HCT116 (cell line): ENCODE results near the gene CTNNA2. TPM values are rescaled to one million over a fixed set of nuclear protein-coding genes. Genes with fewer than 3 reads are reported as not detected.

ENCODE experiments used
- ATAC-seq: fragments of 200-7000 bp; cut with Tn5 transposase; 2 replicates; pipeline ENCODE4 v1.9.1; 2020; ENCODE audit warnings: mild to moderate bottlenecking, moderate library complexity
- BruUV-seq: library from RNA; stranded (reverse); fragments of 400-500 nt; replicated peaks from 2 replicates; lab custom pipeline; 2021; lab: Mats Ljungman, UMichigan
- CTCF ChIA-PET: fragments of 300-600 bp; sonication (Branson Sonifier 250); formaldehyde crosslinking; loops from one replicate; lab custom pipeline; 2021; ENCODE audit warnings: antibody characterized with exemption; lab: Charles Lee
- POLR2A ChIA-PET: fragments of 300-600, 350-600 bp; sonication (Branson Sonifier 250); formaldehyde crosslinking; loops from one replicate; lab custom pipeline; 2021; ENCODE audit warnings: antibody characterized with exemption; lab: Charles Lee
- RAD21 ChIA-PET, 2 experiments: fragments of 300-600 bp; sonication (Branson Sonifier 250); formaldehyde crosslinking; loops; one replicate each; lab custom pipeline; 2023; ENCODE audit warnings: low total read pairs in 2 of 2; ENCODE audit not compliant: uncharacterized antibody in 2 of 2, unreplicated experiment in 2 of 2, low non-redundant PET in 1 of 2; lab: Charles Lee
- DNase-seq: peaks from one replicate; pipeline ENCODE4 v3.0.0-alpha.2; 2010; ENCODE audit warnings: low read depth, low spot score
- H2AFZ ChIP-seq: fragments of 200-600 bp; shearing (Covaris generic), sonication (generic); 2 replicates; pipeline ENCODE4 v1.6.1; 2017; ENCODE audit warnings: low read depth, mixed run types, mixed read lengths, antibody characterized with exemption, low read length; ENCODE audit not compliant: poor library complexity, severe bottlenecking
- H3K27ac ChIP-seq: 2 replicates; pipeline ENCODE4 v1.5.1; 2012; ENCODE audit warnings: low read depth, low read length
- H3K27me3 ChIP-seq: fragments of 200-600 bp; sonication (generic); 2 replicates; pipeline ENCODE4 v1.6.1; 2016; ENCODE audit warnings: mixed run types, low read length, mixed read lengths; ENCODE audit not compliant: insufficient read depth
- H3K36me3 ChIP-seq, 2 experiments: fragments of 200-500 bp in 1 of 2; fragments of 200-600 bp in 1 of 2; sonication (Bioruptor generic) in 1 of 2; sonication (generic) in 1 of 2; 2 replicates each; pipeline versions ENCODE4 v1.5.1 to v1.6.1; 2014 to 2016; ENCODE audit warnings: low read length in 2 of 2, inconsistent platforms in 1 of 2, mixed read lengths in 1 of 2, mixed run types in 1 of 2; ENCODE audit not compliant: insufficient read depth in 2 of 2, control insufficient read depth in 1 of 2
- H3K4me1 ChIP-seq, 2 experiments: fragments of 200-600 bp in 1 of 2; sonication (generic) in 1 of 2; 2 replicates each; pipeline versions ENCODE4 v1.5.1 to v1.6.1; 2012 to 2017; ENCODE audit warnings: low read length in 2 of 2, inconsistent platforms in 1 of 2, mild to moderate bottlenecking in 1 of 2, mixed read lengths in 1 of 2, mixed run types in 1 of 2, moderate library complexity in 1 of 2; ENCODE audit not compliant: insufficient read depth in 2 of 2, control insufficient read depth in 1 of 2
- H3K4me2 ChIP-seq: fragments of 200-600 bp; sonication (generic); 2 replicates; pipeline ENCODE4 v1.6.1; 2017; ENCODE audit warnings: mixed run types, low read length, mixed read lengths
- H3K4me3 ChIP-seq, 2 experiments: fragments of 200-600 bp in 1 of 2; sonication (generic) in 1 of 2; replicated peaks in 1 of 2; 2 replicates each; pipeline ENCODE4 v1.5.1; 2011 to 2016; ENCODE audit warnings: low read length in 2 of 2, control low read depth in 1 of 2, low read depth in 1 of 2, mild to moderate bottlenecking in 1 of 2, mixed read lengths in 1 of 2, mixed run types in 1 of 2
- H3K79me2 ChIP-seq: fragments of 200-600 bp; sonication (generic); 2 replicates; pipeline ENCODE4 v1.6.1; 2017; ENCODE audit warnings: mild to moderate bottlenecking, mixed run types, low read length, moderate library complexity, mixed read lengths; ENCODE audit not compliant: insufficient read depth
- H3K9ac ChIP-seq: fragments of 200-600 bp; sonication (generic); 2 replicates; pipeline ENCODE4 v1.6.1; 2016; ENCODE audit warnings: low read length, mixed read lengths
- H3K9me2 ChIP-seq: fragments of 200-600 bp; sonication (generic), shearing (Covaris generic); 2 replicates; pipeline ENCODE4 v1.6.1; 2017; ENCODE audit warnings: mixed run types, mild to moderate bottlenecking, moderate library complexity; ENCODE audit not compliant: insufficient read depth
- H3K9me3 ChIP-seq, 2 experiments: fragments of 200-500 bp in 1 of 2; fragments of 200-600 bp in 1 of 2; sonication (Bioruptor generic) in 1 of 2; sonication (generic) in 1 of 2; 2 replicates each; pipeline ENCODE4 v1.6.1; 2014 to 2017; ENCODE audit warnings: low read length in 2 of 2, mixed read lengths in 2 of 2, inconsistent platforms in 1 of 2, low read depth in 1 of 2, mild to moderate bottlenecking in 1 of 2, mixed run types in 1 of 2, moderate library complexity in 1 of 2; ENCODE audit not compliant: control insufficient read depth in 1 of 2, insufficient read depth in 1 of 2
- H4K20me1 ChIP-seq: fragments of 200-600 bp; sonication (generic), shearing (Covaris generic); 2 replicates; pipeline ENCODE4 v1.6.1; 2017; ENCODE audit warnings: mixed run types, mild to moderate bottlenecking, moderate library complexity; ENCODE audit not compliant: insufficient read depth
- EGR1 ChIP-seq: IDR thresholded peaks from 2 replicates; pipeline ENCODE4 v1.6.1; 2012; ENCODE audit warnings: low read depth
- EZH2phosphoT487 ChIP-seq: fragments of 200-600 bp; IDR thresholded peaks from 2 replicates; pipeline ENCODE4 v1.6.1; 2018; ENCODE audit warnings: antibody characterized with exemption, borderline replicate concordance
- JUND ChIP-seq: IDR thresholded peaks from 2 replicates; pipeline ENCODE4 v1.6.1; 2012
- POLR2A ChIP-seq: IDR thresholded peaks from 2 replicates; pipeline ENCODE4 v1.7.0; 2011; ENCODE audit warnings: borderline replicate concordance; ENCODE audit not compliant: insufficient read depth, insufficient read length; ENCODE audit errors: extremely low read depth
- POLR2AphosphoS5 ChIP-seq: IDR thresholded peaks from 2 replicates; pipeline ENCODE4 v1.6.1; 2011; ENCODE audit warnings: mild to moderate bottlenecking, low read depth, low read length, moderate library complexity
- RAD21 ChIP-seq: IDR thresholded peaks from 2 replicates; pipeline ENCODE4 v1.6.1; 2012; ENCODE audit warnings: low read depth, mild to moderate bottlenecking
- SIN3A ChIP-seq: IDR thresholded peaks from 2 replicates; pipeline ENCODE4 v1.6.1; 2012; ENCODE audit warnings: low read depth
- ZFX ChIP-seq: fragments of 450-650 bp; IDR thresholded peaks from 2 replicates; pipeline ENCODE4 v1.6.1; 2017
- ZNF274 ChIP-seq: fragments of 200-500 bp; sonication (Bioruptor generic); IDR thresholded peaks from 2 replicates; pipeline ENCODE4 v1.6.1; 2014; ENCODE audit warnings: mild to moderate bottlenecking, low read depth, low read length, inconsistent platforms
- intact Hi-C: fragments of 100-400 bp; cut with micrococcal nuclease; formaldehyde crosslinking; loops from 2 replicates; pipeline ENCODE4 v1.10.0; 2022
- total RNA-seq: library from RNA; stranded (reverse); gene quantifications from one replicate; pipeline ENCODE4 v1.2.1, GENCODE V29; 2021; ENCODE audit not compliant: unreplicated experiment

CTNNA2 gene
- total RNA-seq, 1 experiment from 2014 or later, result not detected

DNA sequence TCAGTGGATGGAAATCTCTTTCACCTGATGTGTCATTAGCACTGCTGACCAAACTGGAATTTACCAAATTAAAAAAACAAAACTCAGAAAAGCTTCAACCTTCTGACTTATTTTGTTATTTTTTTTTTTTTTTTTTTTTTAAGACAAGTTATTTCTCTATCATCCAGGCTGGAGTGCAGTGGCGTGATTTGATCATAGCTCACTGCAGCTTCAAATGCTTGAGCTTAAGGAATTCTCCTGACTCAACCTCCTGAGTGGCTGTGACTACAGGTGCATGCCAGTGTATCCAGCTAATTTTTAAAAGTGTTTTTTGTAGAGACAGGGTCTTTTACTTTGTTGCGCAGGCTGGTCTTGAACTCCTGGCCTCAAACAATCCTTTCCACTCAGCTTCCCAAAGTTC lies 636.1 kb downstream of the CTNNA2 start:
- ChIA-PET CTCF (no interaction called here), POLR2A (no interaction called here), RAD21 (no interaction called here)
- DNase-seq (no peak), ATAC-seq (no peak)
- H4K20me1 ChIP-seq, result no peaks in the 10 kb centered on the region
- no peaks in the 10 kb centered on the region for H3K79me2 ChIP-seq
- H3K36me3 ChIP-seq, result no peaks in the 10 kb centered on the region
- H3K4me1 ChIP-seq, result no peaks in the 10 kb centered on the region
- H3K27ac ChIP-seq, result no peak overlapping the region
- no TSS peak for BruUV-seq
- TF ChIP-seq EGR1, result no peak
- TF ChIP-seq SIN3A, result no peak
- TF ChIP-seq EZH2phosphoT487, result no peak
- no peak for TF ChIP-seq POLR2AphosphoS5
- TF ChIP-seq ZNF274, result no peak
- TF ChIP-seq ZFX, result no peak
- peaks cover 11 to 14% of the 10 kb centered on the region in 2 experiments; a peak in 2 of 4 replicates for H3K9me3 ChIP-seq
- H3K4me3 ChIP-seq, result no peak overlapping the region
- no peak overlapping the region for H3K9ac ChIP-seq
- no peak overlapping the region for H2AFZ ChIP-seq
- no peak overlapping the region for H3K4me2 ChIP-seq
- intact Hi-C loops, result no loop called here
- H3K27me3 ChIP-seq, result no peaks in the 10 kb centered on the region
- no peaks in the 10 kb centered on the region for H3K9me2 ChIP-seq

DNA sequence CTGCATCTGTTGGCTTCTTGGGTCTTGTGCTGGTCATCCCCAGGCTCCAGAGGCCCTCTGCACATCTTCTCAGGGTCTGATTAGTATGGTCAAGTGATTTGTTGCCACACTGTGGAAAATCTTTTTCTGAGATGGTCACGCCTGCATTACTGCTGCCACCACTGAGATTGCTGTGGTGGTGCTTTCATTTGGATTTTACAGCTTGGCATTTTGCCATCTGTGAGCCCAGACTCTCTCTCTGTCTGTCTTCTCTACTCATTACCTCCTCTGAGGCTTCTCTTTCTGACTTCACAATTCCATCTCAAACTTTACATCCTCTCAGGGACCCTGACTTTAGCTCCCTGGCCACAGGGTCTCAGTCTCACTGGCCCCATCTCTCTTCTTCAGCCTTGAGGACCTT lies 637.1 kb downstream of the CTNNA2 start:
- intact Hi-C loops, result no loop called here
- POLR2A ChIA-PET, result no interaction called here
- no peak for TF ChIP-seq POLR2A
- no peak for TF ChIP-seq RAD21
- no peak for TF ChIP-seq JUND

More for the DNA sequence above, 637.1 kb downstream of the CTNNA2 start:
- H3K36me3 ChIP-seq, result no peaks in the 10 kb centered on the region
- no peak overlapping the region for H2AFZ ChIP-seq
- H4K20me1 ChIP-seq, result no peaks in the 10 kb centered on the region
- no peaks in the 10 kb centered on the region for H3K27me3 ChIP-seq
- H3K79me2 ChIP-seq, result no peaks in the 10 kb centered on the region
- H3K4me1 ChIP-seq, result no peaks in the 10 kb centered on the region
- no peak for DNase-seq
- H3K4me3 ChIP-seq, result no peak overlapping the region
- H3K9me2 ChIP-seq, result no peaks in the 10 kb centered on the region
- H3K9ac ChIP-seq, result no peak overlapping the region
- H3K27ac ChIP-seq, result no peak overlapping the region
- H3K9me3 ChIP-seq, result peaks cover 8 to 10% of the 10 kb centered on the region in 2 experiments; a peak in 2 of 4 replicates
- ATAC-seq, result no peak
- ChIA-PET RAD21 (no interaction called here), CTCF (no interaction called here)
- BruUV-seq, result no TSS peak
- no peak overlapping the region for H3K4me2 ChIP-seq
